ENCODE results near the gene TMX2.
A peak's percentile ranks its signal among the peaks of the same experiment; 100 is the strongest.

The TMX2 gene

DNA sequence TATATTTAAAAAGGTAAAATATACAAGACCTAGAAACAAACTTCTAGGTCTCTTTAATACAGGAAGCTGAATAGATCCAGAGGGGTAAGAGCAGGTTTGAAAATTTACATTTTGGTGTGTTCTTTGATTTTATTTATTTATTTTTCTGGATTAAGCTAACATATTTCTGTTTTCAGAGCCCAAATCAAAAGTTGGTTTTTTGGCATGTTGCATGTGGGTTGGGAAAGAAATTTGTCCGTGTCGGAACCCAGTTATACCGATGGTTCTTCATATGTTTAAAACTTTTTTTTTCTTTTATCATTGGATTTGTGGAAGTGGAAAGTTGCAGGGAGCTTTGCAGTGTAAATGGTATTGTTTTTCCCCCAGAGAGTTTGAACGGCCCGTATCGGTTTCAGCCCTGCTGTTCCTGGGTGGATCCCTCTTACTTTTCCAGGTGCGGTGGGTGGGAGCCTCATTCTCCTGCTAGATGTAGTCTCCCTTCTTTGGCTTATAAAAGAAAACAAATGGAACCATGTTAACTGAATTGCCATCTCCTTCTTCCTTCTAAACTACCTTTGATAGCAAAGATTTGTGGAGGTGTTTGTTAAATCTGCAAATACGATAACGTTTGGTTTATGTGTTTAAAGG lies 50.0 kb downstream of the TMX2 start:
- TF ChIP-seq CTCF (conservative IDR thresholded peaks at IDR 0.05) = no peak
- H3K27ac ChIP-seq = peak overlapping the region; percentile 94

DNA sequence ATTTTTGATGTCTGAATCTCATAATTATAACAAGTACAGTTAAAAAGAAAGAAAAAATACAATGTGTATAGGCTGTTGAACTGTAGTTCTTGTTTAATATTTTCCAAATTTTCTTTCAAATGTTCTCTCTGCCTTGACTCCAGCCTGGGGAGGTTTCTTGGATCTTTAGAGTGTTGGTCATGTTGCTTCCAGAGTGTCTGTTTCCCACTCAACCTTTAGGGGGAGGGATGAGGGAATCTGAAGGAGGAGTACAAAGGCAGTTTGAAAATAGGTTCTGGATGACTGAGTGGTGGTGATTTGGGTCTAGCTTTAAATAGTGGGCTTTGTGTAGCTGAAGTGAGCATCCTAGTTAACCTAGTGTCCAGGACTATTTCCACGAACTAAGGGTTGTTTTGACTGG lies 51.2 kb downstream of the TMX2 start:
- peak overlapping the region; percentile 94 for H3K27ac ChIP-seq
- peak; percentile 44 for TF ChIP-seq CTCF (conservative IDR thresholded peaks at IDR 0.05)

GRCh38 chr11:57764021-57764420 lies 51.6 kb downstream of the TMX2 start:
- peak overlapping the region; percentile 94 for H3K27ac ChIP-seq
- no peak for TF ChIP-seq CTCF (conservative IDR thresholded peaks at IDR 0.05)

- peak overlapping the region; percentile 94 for H3K27ac ChIP-seq
- no peak for TF ChIP-seq CTCF (conservative IDR thresholded peaks at IDR 0.05)
Measured at GRCh38 chr11:57764566-57764965, 52.2 kb downstream of the TMX2 start.

GRCh38 chr11:57764972-57765371 lies 52.6 kb downstream of the TMX2 start:
- no peak for TF ChIP-seq CTCF (conservative IDR thresholded peaks at IDR 0.05)
- H3K27ac ChIP-seq = peak overlapping the region; percentile 94

DNA sequence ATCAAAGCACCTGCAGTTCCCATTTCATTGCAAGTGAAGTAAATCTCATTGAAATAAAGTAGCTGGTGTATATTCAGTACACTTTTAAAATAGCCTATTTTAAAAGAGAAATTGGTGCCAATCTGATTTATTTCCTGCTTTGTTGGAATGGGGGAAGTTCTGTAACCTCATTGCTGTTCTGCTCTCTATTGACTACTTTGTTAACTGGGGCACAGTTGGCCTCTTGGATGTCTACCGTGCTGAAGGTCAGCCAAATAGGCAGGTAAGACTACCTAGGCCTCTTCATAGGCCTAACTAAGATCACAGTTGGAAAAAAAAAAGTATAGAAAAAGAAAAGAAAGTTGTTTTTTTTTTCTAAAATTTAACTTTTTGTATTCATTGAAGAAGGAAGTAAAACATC lies 58.4 kb downstream of the TMX2 start:
- no peak for TF ChIP-seq CTCF (conservative IDR thresholded peaks at IDR 0.05)
- H3K27ac ChIP-seq = no peak overlapping the region

DNA sequence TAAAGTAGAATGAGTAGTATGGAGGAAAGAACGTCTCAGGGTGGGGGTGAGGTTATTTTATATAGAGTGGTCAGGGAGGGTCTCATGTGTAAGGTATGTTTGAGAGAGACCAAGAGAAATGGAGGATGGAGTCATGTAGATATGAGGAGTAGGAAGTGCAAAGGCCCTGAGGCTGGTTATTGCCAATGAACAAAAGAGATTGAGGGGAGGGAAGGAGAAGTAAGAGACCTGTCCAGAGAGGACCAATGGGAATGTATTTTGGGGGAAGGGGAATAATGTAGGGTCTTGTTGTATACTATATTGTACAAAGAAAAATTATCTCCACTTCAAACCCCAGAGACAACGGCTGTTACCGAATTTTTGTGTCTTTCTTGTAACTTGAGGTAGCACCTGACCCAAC lies 59.0 kb downstream of the TMX2 start:
- H3K27ac ChIP-seq = no peak overlapping the region; the same call in 1 of the 2 replicates
- TF ChIP-seq CTCF (conservative IDR thresholded peaks at IDR 0.05) = no peak
